K562 (cell line): ENCODE data around the gene FARP1.

Experiments
- BACH1 ChIP-seq: fragments of 200-800 bp; sonication (Bioruptor generic); IDR thresholded peaks from 2 replicates; pipeline ENCODE4 v1.6.1; 2016; ENCODE audit warnings: missing genetic modification characterization, missing compliant biosample characterization
- CEBPB ChIP-seq: fragments of 450-650 bp; IDR thresholded peaks from 2 replicates; pipeline ENCODE4 v1.6.1; 2016; ENCODE audit warnings: missing genetic modification characterization, missing compliant biosample characterization
- HNRNPL ChIP-seq: fragments of 200-400 bp; formaldehyde crosslinking; IDR thresholded peaks from 2 replicates; pipeline ENCODE4 v1.6.1; 2017; ENCODE audit warnings: low read depth, mild to moderate bottlenecking, low read length
- KDM1A ChIP-seq, 2 experiments: fragments of 450-650 bp; IDR thresholded peaks; 2 replicates each; pipeline ENCODE4 v1.6.1; 2016; ENCODE audit warnings: mild to moderate bottlenecking in 2 of 2
- KLF13 ChIP-seq: fragments of 450-650 bp; IDR thresholded peaks from 2 replicates; pipeline ENCODE4 v1.6.1; 2016; ENCODE audit warnings: missing genetic modification characterization, low read depth, mild to moderate bottlenecking, missing compliant biosample characterization, moderate library complexity, borderline replicate concordance
- MED1 ChIP-seq: sonication (generic); formaldehyde crosslinking; IDR thresholded peaks from 2 replicates; pipeline ENCODE4 v1.8.1; 2023; ENCODE audit warnings: missing genetic modification reagents, borderline replicate concordance
- POLR2A ChIP-seq: fragments of 450-650 bp; conservative IDR thresholded peaks from 2 replicates; pipeline ENCODE4 v1.6.1; 2016
- RUNX1 ChIP-seq: sonication (generic); IDR thresholded peaks from 2 replicates; pipeline ENCODE4 v1.6.1; 2016; ENCODE audit warnings: antibody characterized with exemption, low read depth
- TARDBP ChIP-seq: fragments of 450-650 bp; IDR thresholded peaks from 2 replicates; pipeline ENCODE4 v1.6.1; 2016
- YY1 ChIP-seq, 3 experiments: IDR thresholded peaks; 2 replicates each; pipeline ENCODE4 v1.6.1; 2011; ENCODE audit warnings: low read length in 2 of 3, mild to moderate bottlenecking in 2 of 3, moderate library complexity in 2 of 3, borderline replicate concordance in 1 of 3, control low read depth in 1 of 3, low read depth in 1 of 3; ENCODE audit not compliant: insufficient read depth in 3 of 3, insufficient replicate concordance in 2 of 3, control insufficient read depth in 1 of 3, insufficient read length in 1 of 3; ENCODE audit errors: extremely low read depth in 1 of 3
- ZNF644 ChIP-seq: fragments of 200-800 bp; sonication (Bioruptor generic); IDR thresholded peaks from 2 replicates; pipeline ENCODE4 v1.6.1; 2016; ENCODE audit warnings: low read depth, missing genetic modification characterization, missing compliant biosample characterization
- TF ChIP-seq, protein P1 (sequence below), 3 experiments: IDR thresholded peaks in 2 of 3; conservative IDR thresholded peaks in 1 of 3; 2 replicates each; pipeline ENCODE4 v1.5.1; 2011 to 2012; ENCODE audit warnings: low read length in 3 of 3, mild to moderate bottlenecking in 3 of 3, control low read depth in 2 of 3, improper control_type of control experiment in 1 of 3, inconsistent platforms in 1 of 3, low read depth in 1 of 3, mixed read lengths in 1 of 3, moderate library complexity in 1 of 3; ENCODE audit not compliant: insufficient read depth in 2 of 3
- TF ChIP-seq, protein P2 (sequence below): fragments of 450-650 bp; IDR thresholded peaks from 2 replicates; pipeline ENCODE4 v1.6.1; 2014; ENCODE audit warnings: low read depth, mild to moderate bottlenecking, moderate library complexity, borderline replicate concordance
- TF ChIP-seq, protein P3 (sequence below): fragments of 250-450 bp; sonication (Bioruptor Pico); IDR thresholded peaks from 2 replicates; pipeline ENCODE4 v1.4.0; 2020; ENCODE audit warnings: mild to moderate bottlenecking, moderate library complexity, borderline replicate concordance

DNA sequence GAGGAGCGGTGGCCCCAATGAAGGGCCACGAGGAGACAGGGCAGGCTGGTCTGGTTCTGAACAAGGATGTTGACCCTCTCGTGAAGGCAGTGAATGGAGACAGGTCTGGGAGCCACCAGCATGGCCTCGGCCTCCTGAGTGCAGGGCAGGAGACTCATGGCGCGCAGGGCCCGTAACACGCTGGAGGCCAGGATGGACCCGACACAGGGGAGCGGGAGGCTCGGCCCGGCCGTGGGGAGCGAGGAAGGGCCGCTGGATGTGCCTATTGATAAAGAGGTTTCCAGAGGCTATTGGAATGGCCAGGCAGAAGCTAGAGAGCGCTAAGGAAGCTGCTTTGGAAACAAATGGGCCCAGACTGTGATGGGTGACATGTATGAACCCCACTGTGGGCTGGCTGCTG, 301.5 kb downstream of the FARP1 start:
- TF ChIP-seq MED1 (CRISPR knock-in tag) (no peak), TARDBP (no peak), POLR2A (no peak), RUNX1 (no peak), ZNF644 (tag) (no peak), YY1 (IDR thresholded peaks at IDR 0.05; ENCODE audit: borderline replicate concordance in 1 of 3, control insufficient read depth in 1 of 3, extremely low read depth in 1 of 3, insufficient read depth in 3 of 3, insufficient read length in 1 of 3, insufficient replicate concordance in 2 of 3, low read depth in 1 of 3, low read length in 2 of 3) (no peak), HNRNPL (no peak), BACH1 (tag) (no peak), KDM1A (IDR thresholded peaks at IDR 0.05) (no peak), CEBPB (tag) (no peak), KLF13 (tag) (no peak)
- TF ChIP-seq, protein P1, sequence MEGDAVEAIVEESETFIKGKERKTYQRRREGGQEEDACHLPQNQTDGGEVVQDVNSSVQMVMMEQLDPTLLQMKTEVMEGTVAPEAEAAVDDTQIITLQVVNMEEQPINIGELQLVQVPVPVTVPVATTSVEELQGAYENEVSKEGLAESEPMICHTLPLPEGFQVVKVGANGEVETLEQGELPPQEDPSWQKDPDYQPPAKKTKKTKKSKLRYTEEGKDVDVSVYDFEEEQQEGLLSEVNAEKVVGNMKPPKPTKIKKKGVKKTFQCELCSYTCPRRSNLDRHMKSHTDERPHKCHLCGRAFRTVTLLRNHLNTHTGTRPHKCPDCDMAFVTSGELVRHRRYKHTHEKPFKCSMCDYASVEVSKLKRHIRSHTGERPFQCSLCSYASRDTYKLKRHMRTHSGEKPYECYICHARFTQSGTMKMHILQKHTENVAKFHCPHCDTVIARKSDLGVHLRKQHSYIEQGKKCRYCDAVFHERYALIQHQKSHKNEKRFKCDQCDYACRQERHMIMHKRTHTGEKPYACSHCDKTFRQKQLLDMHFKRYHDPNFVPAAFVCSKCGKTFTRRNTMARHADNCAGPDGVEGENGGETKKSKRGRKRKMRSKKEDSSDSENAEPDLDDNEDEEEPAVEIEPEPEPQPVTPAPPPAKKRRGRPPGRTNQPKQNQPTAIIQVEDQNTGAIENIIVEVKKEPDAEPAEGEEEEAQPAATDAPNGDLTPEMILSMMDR (IDR thresholded peaks at IDR 0.05 in 2 of 3, conservative IDR thresholded peaks at IDR 0.05 in 1 of 3; ENCODE audit: insufficient read depth in 2 of 3, low read depth in 1 of 3, low read length in 3 of 3): no peak
- TF ChIP-seq, protein P2, sequence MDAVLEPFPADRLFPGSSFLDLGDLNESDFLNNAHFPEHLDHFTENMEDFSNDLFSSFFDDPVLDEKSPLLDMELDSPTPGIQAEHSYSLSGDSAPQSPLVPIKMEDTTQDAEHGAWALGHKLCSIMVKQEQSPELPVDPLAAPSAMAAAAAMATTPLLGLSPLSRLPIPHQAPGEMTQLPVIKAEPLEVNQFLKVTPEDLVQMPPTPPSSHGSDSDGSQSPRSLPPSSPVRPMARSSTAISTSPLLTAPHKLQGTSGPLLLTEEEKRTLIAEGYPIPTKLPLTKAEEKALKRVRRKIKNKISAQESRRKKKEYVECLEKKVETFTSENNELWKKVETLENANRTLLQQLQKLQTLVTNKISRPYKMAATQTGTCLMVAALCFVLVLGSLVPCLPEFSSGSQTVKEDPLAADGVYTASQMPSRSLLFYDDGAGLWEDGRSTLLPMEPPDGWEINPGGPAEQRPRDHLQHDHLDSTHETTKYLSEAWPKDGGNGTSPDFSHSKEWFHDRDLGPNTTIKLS: no peak
- TF ChIP-seq, protein P3, sequence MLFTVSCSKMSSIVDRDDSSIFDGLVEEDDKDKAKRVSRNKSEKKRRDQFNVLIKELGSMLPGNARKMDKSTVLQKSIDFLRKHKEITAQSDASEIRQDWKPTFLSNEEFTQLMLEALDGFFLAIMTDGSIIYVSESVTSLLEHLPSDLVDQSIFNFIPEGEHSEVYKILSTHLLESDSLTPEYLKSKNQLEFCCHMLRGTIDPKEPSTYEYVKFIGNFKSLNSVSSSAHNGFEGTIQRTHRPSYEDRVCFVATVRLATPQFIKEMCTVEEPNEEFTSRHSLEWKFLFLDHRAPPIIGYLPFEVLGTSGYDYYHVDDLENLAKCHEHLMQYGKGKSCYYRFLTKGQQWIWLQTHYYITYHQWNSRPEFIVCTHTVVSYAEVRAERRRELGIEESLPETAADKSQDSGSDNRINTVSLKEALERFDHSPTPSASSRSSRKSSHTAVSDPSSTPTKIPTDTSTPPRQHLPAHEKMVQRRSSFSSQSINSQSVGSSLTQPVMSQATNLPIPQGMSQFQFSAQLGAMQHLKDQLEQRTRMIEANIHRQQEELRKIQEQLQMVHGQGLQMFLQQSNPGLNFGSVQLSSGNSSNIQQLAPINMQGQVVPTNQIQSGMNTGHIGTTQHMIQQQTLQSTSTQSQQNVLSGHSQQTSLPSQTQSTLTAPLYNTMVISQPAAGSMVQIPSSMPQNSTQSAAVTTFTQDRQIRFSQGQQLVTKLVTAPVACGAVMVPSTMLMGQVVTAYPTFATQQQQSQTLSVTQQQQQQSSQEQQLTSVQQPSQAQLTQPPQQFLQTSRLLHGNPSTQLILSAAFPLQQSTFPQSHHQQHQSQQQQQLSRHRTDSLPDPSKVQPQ: no peak
